Nephron (organoid): ENCODE data around the gene OR10A2.
"Not testable (repeated sequence)": the region's sequence is repeated elsewhere in the genome, so short reads cannot be mapped to it uniquely, and the experiment has no call there.

Experiments
- H3K27ac Mint-ChIP-seq, 3 experiments: 2 replicates each; pipeline ENCODE4 v1.8.0; 2020; ENCODE audit warnings: mixed read lengths in 3 of 3, mild to moderate bottlenecking in 2 of 3, moderate library complexity in 1 of 3
- H3K27me3 Mint-ChIP-seq: 2 replicates; pipeline ENCODE4 v1.8.0; 2021; ENCODE audit warnings: low read depth, mild to moderate bottlenecking, moderate library complexity, mixed read lengths
- H3K36me3 Mint-ChIP-seq: 2 replicates; pipeline ENCODE4 v1.8.0; 2020; ENCODE audit warnings: low read depth, mixed read lengths
- H3K4me1 Mint-ChIP-seq: 2 replicates; pipeline ENCODE4 v1.8.0; 2020; ENCODE audit warnings: mixed read lengths
- H3K4me3 Mint-ChIP-seq, 3 experiments: 2 replicates each; pipeline ENCODE4 v1.8.0; 2020; ENCODE audit warnings: mild to moderate bottlenecking in 3 of 3, mixed read lengths in 3 of 3, moderate library complexity in 2 of 3
- H3K9me3 Mint-ChIP-seq: 2 replicates; pipeline ENCODE4 v1.8.0; 2020; ENCODE audit warnings: mixed read lengths
- CTCF ChIP-seq, 3 experiments: fragments of 200-600 bp; sonication (generic); IDR thresholded peaks; one replicate each; pipeline ENCODE4 v1.5.0; 2021; ENCODE audit warnings: antibody characterized with exemption in 3 of 3; ENCODE audit not compliant: unreplicated experiment in 3 of 3

Gene OR10A2

GRCh38 chr11:6871278-6871677 lies 8.4 kb downstream of the OR10A2 start:
- no peaks in the 10 kb centered on the region for H3K27me3 Mint-ChIP-seq
- H3K4me3 Mint-ChIP-seq: no peak overlapping the region

DNA sequence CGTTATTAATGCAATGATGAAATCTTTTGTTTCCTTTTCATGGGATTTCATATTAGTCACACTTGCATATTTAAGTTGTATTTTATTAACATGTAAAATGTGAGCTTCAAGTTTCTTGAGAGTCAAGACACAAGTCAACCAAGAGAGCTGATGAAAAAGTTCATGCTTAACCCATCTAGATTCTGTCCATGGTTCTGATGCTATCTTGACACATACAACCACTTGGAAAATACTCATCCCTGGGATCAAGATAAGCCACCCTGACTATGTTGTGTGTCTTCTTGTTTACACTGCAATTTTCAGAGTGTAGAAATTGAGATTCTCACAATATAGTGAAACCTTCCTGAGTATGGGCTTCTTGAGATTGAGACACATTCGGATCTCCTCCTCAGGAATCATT lies 12.9 kb downstream of the OR10A2 start:
- no peak overlapping the region for H3K27ac Mint-ChIP-seq
- no peaks in the 10 kb centered on the region for H3K36me3 Mint-ChIP-seq
- no peaks in the 10 kb centered on the region for H3K4me1 Mint-ChIP-seq
- no peak for TF ChIP-seq CTCF (IDR thresholded peaks at IDR 0.05; ENCODE audit: unreplicated experiment in 3 of 3)
- H3K9me3 Mint-ChIP-seq: no peaks in the 10 kb centered on the region
- H3K4me3 Mint-ChIP-seq: no peak overlapping the region
- H3K27me3 Mint-ChIP-seq: no peaks in the 10 kb centered on the region

More at GRCh38 chr11:6871278-6871677, 8.4 kb downstream of the OR10A2 start:
- Mint-ChIP-seq H3K27ac (no peak overlapping the region), H3K36me3 (no peaks in the 10 kb centered on the region), H3K4me1 (no peaks in the 10 kb centered on the region), H3K9me3 (no peaks in the 10 kb centered on the region)
- no peak for TF ChIP-seq CTCF (IDR thresholded peaks at IDR 0.05; ENCODE audit: unreplicated experiment in 3 of 3)

DNA sequence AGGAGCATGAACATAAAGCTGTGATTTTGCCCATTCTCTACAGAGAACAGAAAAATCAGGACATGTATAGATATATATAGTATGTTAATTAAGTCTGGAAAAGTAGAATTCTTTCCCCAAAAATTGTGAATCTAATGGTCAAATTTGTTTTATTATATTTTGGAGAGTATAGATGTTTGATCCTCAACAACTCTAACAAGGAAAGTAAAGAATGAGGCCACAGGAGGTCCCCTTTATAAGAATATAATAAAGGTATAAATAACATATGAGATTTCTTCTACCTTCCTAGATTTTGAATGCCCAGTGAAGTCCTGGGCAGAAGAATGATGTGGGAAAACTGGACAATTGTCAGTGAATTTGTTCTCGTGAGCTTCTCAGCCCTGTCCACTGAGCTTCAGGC lies 13.5 kb downstream of the OR10A2 start, which contains the start of gene OR10A4:
Gene OR10A4, plus strand, starts transcription at position 301 of the 400 bp plus-strand sequence. Its CDS starts 23 bp downstream, at position 324.
- H3K4me1 Mint-ChIP-seq: no peaks in the 10 kb centered on the region
- no peak for TF ChIP-seq CTCF (IDR thresholded peaks at IDR 0.05; ENCODE audit: unreplicated experiment in 3 of 3)
- no peaks in the 10 kb centered on the region for H3K36me3 Mint-ChIP-seq
- no peaks in the 10 kb centered on the region for H3K9me3 Mint-ChIP-seq
- no peaks in the 10 kb centered on the region for H3K27me3 Mint-ChIP-seq
- H3K4me3 Mint-ChIP-seq: no peak within 1 kb of the TSS
- no peak within 1 kb of the TSS for H3K27ac Mint-ChIP-seq

DNA sequence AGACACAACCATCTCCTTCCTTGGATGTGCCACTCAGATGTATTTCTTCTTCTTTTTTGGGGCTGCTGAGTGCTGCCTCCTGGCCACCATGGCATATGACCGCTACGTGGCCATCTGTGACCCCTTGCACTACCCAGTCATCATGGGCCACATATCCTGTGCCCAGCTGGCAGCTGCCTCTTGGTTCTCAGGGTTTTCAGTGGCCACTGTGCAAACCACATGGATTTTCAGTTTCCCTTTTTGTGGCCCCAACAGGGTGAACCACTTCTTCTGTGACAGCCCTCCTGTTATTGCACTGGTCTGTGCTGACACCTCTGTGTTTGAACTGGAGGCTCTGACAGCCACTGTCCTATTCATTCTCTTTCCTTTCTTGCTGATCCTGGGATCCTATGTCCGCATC lies 14.1 kb downstream of the OR10A2 start:
- Mint-ChIP-seq H3K4me1 (no peaks in the 10 kb centered on the region), H3K4me3 (no peak overlapping the region), H3K9me3 (no peaks in the 10 kb centered on the region), H3K27ac (no peak overlapping the region), H3K36me3 (no peaks in the 10 kb centered on the region), H3K27me3 (no peaks in the 10 kb centered on the region)
- TF ChIP-seq CTCF (IDR thresholded peaks at IDR 0.05; ENCODE audit: unreplicated experiment in 3 of 3): no peak

- H3K36me3 Mint-ChIP-seq: no peaks in the 10 kb centered on the region
- H3K27me3 Mint-ChIP-seq: no peaks in the 10 kb centered on the region
- TF ChIP-seq CTCF (IDR thresholded peaks at IDR 0.05; ENCODE audit: unreplicated experiment in 3 of 3): no peak
- no peak overlapping the region for H3K27ac Mint-ChIP-seq
- no peaks in the 10 kb centered on the region for H3K9me3 Mint-ChIP-seq
- H3K4me3 Mint-ChIP-seq: no peak overlapping the region
- no peaks in the 10 kb centered on the region for H3K4me1 Mint-ChIP-seq
Measured at GRCh38 chr11:6882751-6883150, 19.9 kb downstream of the OR10A2 start.

GRCh38 chr11:6887711-6888110 lies 24.9 kb downstream of the OR10A2 start:
- H3K4me1 Mint-ChIP-seq, H3K36me3 Mint-ChIP-seq, H3K4me3 Mint-ChIP-seq, H3K27me3 Mint-ChIP-seq, H3K27ac Mint-ChIP-seq, H3K9me3 Mint-ChIP-seq: not testable (repeated sequence)
